Glutamatergic neuron (in vitro differentiated cells): ENCODE data around the gene MYADM. TPM values are rescaled to one million over a fixed set of nuclear protein-coding genes. Genes with fewer than 3 reads are reported as not detected.

ENCODE experiments used
- DNase-seq: peaks from one replicate; pipeline ENCODE4 v3.0.0; 2022
- H3K27ac Mint-ChIP-seq: one replicate; pipeline ENCODE4 v1.8.0; 2020; ENCODE audit warnings: mild to moderate bottlenecking, mixed read lengths, inconsistent platforms; ENCODE audit not compliant: unreplicated experiment
- H3K27me3 Mint-ChIP-seq: one replicate; pipeline ENCODE4 v1.8.0; 2020; ENCODE audit warnings: mild to moderate bottlenecking, moderate library complexity, mixed read lengths, inconsistent platforms; ENCODE audit not compliant: unreplicated experiment
- H3K36me3 Mint-ChIP-seq: one replicate; pipeline ENCODE4 v1.8.0; 2020; ENCODE audit warnings: mild to moderate bottlenecking, mixed read lengths, inconsistent platforms; ENCODE audit not compliant: unreplicated experiment
- H3K4me1 Mint-ChIP-seq: one replicate; pipeline ENCODE4 v1.8.0; 2020; ENCODE audit warnings: mild to moderate bottlenecking, low read depth, mixed read lengths, inconsistent platforms; ENCODE audit not compliant: unreplicated experiment
- H3K4me3 Mint-ChIP-seq: one replicate; pipeline ENCODE4 v1.8.0; 2020; ENCODE audit warnings: mild to moderate bottlenecking, mixed read lengths, inconsistent platforms; ENCODE audit not compliant: unreplicated experiment
- H3K9me3 Mint-ChIP-seq: one replicate; pipeline ENCODE4 v1.8.0; 2020; ENCODE audit warnings: mild to moderate bottlenecking, moderate library complexity, mixed read lengths, inconsistent platforms; ENCODE audit not compliant: unreplicated experiment
- total RNA-seq: library from RNA; stranded (reverse); fragmentation: NEBNext Ultra II Directional; extraction: Animal tissue kit (Norgen Biotek cat#: 25700); gene quantifications from one replicate; pipeline ENCODE4 v1.2.1, GENCODE V29; 2021; ENCODE audit not compliant: unreplicated experiment
- TF ChIP-seq, protein P1 (sequence below): fragments of 200-600 bp; sonication (generic); IDR thresholded peaks from one replicate; pipeline ENCODE4 v1.5.0; 2021; ENCODE audit not compliant: partially characterized antibody, unreplicated experiment

Gene MYADM
- total RNA-seq, 1 donor from 2014 or later = 61.5 TPM

DNA sequence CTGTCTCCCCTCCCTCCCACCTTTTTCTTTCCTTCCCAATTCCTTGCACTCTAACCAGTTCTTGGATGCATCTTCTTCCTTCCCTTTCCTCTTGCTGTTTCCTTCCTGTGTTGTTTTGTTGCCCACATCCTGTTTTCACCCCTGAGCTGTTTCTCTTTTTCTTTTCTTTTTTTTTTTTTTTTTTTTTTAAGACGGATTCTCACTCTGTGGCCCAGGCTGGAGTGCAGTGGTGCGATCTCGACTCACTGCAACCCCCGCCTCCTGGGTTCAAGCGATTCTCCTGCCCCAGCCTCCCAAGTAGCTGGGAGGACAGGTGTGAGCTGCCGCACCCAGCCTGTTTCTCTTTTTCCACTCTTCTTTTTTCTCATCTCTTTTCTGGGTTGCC, 6.9 kb downstream of the MYADM start:
- H3K27ac Mint-ChIP-seq = no peak overlapping the region

DNA sequence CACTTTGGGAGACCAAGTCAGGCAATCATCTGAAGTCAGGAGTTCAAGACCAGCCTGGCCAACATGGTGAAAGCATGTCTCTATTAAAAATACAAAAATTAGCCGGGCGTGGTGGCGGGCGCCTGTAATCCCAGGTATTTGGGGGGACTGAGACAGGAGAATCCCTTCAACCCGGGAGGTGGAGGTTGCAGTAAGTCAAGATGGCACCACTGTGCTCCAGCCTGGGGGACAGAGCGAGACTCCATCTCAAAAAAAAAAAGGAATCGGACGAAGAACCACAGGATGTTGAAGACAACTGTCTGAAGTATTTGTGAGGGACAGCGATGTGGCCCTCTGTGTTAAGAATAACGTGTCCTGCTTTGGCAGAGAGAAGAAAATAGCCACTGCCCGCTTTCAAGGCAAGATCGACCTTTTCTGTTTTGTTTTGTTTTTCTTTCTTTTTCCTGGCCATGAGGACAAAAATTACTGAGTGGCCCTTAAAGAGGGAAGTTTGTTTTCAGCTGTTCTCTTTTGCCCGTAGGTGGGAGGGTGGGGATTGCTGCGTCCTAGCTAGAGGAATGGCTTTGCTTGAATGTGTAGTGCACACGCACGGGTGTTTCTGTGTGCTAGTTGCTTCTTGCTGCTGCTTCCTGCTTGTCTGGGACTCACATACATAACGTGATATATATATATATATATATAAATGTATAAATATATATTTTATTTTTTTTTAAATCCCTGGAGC, 8.1 kb downstream of the MYADM start:
- Mint-ChIP-seq H3K27ac (no peak overlapping the region), H3K36me3 (peaks cover 7% of the 10 kb centered on the region), H3K4me1 (peaks cover 9% of the 10 kb centered on the region), H3K9me3 (peaks cover 8% of the 10 kb centered on the region), H3K4me3 (no peak overlapping the region), H3K27me3 (peaks cover 7% of the 10 kb centered on the region)
- no peak for DNase-seq
- TF ChIP-seq, protein P1, sequence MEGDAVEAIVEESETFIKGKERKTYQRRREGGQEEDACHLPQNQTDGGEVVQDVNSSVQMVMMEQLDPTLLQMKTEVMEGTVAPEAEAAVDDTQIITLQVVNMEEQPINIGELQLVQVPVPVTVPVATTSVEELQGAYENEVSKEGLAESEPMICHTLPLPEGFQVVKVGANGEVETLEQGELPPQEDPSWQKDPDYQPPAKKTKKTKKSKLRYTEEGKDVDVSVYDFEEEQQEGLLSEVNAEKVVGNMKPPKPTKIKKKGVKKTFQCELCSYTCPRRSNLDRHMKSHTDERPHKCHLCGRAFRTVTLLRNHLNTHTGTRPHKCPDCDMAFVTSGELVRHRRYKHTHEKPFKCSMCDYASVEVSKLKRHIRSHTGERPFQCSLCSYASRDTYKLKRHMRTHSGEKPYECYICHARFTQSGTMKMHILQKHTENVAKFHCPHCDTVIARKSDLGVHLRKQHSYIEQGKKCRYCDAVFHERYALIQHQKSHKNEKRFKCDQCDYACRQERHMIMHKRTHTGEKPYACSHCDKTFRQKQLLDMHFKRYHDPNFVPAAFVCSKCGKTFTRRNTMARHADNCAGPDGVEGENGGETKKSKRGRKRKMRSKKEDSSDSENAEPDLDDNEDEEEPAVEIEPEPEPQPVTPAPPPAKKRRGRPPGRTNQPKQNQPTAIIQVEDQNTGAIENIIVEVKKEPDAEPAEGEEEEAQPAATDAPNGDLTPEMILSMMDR = no peak

More for the DNA sequence above, 6.9 kb downstream of the MYADM start:
- peaks cover 8% of the 10 kb centered on the region for H3K9me3 Mint-ChIP-seq
- H3K4me3 Mint-ChIP-seq = no peak overlapping the region
- no peak for DNase-seq
- H3K36me3 Mint-ChIP-seq = peaks cover 7% of the 10 kb centered on the region
- H3K27me3 Mint-ChIP-seq = peaks cover 7% of the 10 kb centered on the region
- peaks cover 9% of the 10 kb centered on the region for H3K4me1 Mint-ChIP-seq
- TF ChIP-seq, protein P1 = no peak

DNA sequence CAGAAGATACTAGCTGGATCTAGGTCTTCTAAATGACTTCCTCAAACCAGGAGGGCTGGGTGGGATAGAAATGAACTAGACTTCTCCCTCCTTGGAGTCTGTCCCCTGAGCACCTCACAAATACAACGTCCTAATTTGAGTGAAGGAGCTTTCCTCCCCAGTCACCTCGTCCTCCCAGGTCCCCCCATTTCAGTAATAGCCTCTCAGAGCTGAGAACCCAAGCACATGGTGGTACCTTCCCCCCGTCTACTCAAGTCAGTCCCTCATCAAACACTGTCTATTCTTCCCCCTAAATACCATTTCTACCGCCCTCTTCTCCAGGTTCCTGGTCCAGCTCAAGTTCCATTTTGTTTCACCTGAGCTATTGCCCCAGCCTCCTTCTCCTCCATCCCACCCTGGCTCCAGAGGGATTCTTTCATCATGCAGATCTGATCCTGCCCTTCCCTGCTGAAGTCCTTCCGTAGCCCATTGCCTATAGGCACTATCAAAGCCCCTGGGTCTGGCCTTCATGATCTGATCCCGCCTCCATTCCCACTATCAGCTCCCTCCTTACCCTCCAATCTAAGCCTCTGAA, 9.1 kb downstream of the MYADM start:
- DNase-seq = no peak
- Mint-ChIP-seq H3K27ac (no peak overlapping the region), H3K4me3 (no peak overlapping the region), H3K9me3 (peaks cover 4% of the 10 kb centered on the region), H3K27me3 (peaks cover 7% of the 10 kb centered on the region), H3K4me1 (peaks cover 6% of the 10 kb centered on the region), H3K36me3 (peaks cover 7% of the 10 kb centered on the region)
- TF ChIP-seq, protein P1 = no peak

DNA sequence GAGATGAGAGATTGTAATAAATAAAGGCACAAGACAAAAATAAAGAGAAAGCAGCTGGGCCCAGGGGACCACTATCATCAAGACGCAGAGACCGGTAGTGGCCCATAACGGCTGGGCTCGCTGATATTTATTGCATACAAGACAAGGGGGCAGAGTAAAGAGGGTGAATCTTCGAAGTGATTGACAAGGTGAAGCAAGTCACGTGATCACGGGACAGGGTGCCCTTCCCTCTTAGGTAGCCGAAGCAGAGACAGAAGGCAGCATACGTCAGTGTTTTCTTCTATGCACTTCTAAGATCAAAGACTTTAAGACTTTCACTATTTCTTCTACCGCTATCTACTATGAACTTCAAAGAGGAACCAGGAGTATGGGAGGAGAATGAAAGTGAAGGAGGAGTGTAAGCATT, 9.7 kb downstream of the MYADM start:
- Mint-ChIP-seq H3K36me3 (peaks cover 7% of the 10 kb centered on the region), H3K4me1 (peaks cover 6% of the 10 kb centered on the region), H3K9me3 (peaks cover 4% of the 10 kb centered on the region), H3K27ac (no peak overlapping the region), H3K27me3 (peaks cover 7% of the 10 kb centered on the region), H3K4me3 (no peak overlapping the region)
- TF ChIP-seq, protein P1 = no peak
- no peak for DNase-seq

DNA sequence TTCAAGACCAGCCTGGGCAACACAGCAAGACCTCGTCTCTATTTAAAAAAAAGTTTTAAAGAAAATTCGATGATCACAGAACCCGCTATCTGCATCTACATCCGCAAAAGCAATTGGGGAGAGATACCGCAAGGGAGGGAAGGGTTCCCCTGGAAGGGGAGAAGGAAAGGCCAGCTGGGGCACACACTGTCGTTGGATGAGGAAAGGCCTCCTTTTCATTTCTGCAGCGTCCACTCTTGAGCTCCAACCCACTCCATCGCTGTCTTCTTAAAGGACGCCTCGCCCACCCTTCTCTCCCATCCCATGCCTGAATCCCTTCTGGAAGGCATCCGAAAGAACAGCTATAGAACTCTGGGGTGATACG, 11.1 kb downstream of the MYADM start:
- peak overlapping the region; percentile 81 for H3K27ac Mint-ChIP-seq
- no peak for DNase-seq
- TF ChIP-seq, protein P1 = no peak
- peaks cover 4% of the 10 kb centered on the region for H3K9me3 Mint-ChIP-seq
- H3K36me3 Mint-ChIP-seq = peaks cover 7% of the 10 kb centered on the region
- peaks cover 10% of the 10 kb centered on the region for H3K4me1 Mint-ChIP-seq
- H3K27me3 Mint-ChIP-seq = peaks cover 9% of the 10 kb centered on the region
- no peak overlapping the region for H3K4me3 Mint-ChIP-seq
